Hepatocyte (in vitro differentiated cells): ENCODE measurements around the gene LILRA6. TPM values are rescaled to one million over a fixed set of nuclear protein-coding genes. Genes with fewer than 3 reads are reported as not detected.
"Not testable (repeated sequence)": the region's sequence is repeated elsewhere in the genome, so short reads cannot be mapped to it uniquely, and the experiment has no call there.

Experiments used
- DNase-seq: peaks from one replicate; pipeline ENCODE4 v3.0.0-alpha.2; 2016; ENCODE audit warnings: low spot score
- H2AFZ ChIP-seq: fragments of 200-600 bp; sonication (generic); 2 replicates; pipeline ENCODE4 v1.6.0; 2016; ENCODE audit warnings: antibody characterized with exemption, mild to moderate bottlenecking
- H3K27ac ChIP-seq: fragments of 200-600 bp; sonication (generic); 2 replicates; pipeline ENCODE4 v1.5.1; 2016; ENCODE audit warnings: mild to moderate bottlenecking
- H3K27me3 ChIP-seq: fragments of 200-600 bp; sonication (generic); 2 replicates; pipeline ENCODE4 v1.6.1; 2016
- H3K36me3 ChIP-seq: fragments of 200-600 bp; sonication (generic); replicated peaks from 2 replicates; pipeline ENCODE4 v1.5.1; 2016; ENCODE audit warnings: low read depth; ENCODE audit not compliant: insufficient read depth
- H3K4me1 ChIP-seq: fragments of 200-600 bp; sonication (generic); 2 replicates; pipeline ENCODE4 v1.5.1; 2016; ENCODE audit warnings: mild to moderate bottlenecking, moderate library complexity; ENCODE audit not compliant: insufficient read depth
- H3K4me2 ChIP-seq: fragments of 200-600 bp; sonication (generic); 2 replicates; pipeline ENCODE4 v1.6.0; 2016
- H3K4me3 ChIP-seq: fragments of 200-600 bp; sonication (generic); 2 replicates; pipeline ENCODE4 v1.5.1; 2016; ENCODE audit warnings: mild to moderate bottlenecking
- H3K79me2 ChIP-seq: fragments of 200-600 bp; sonication (generic); 2 replicates; pipeline ENCODE4 v1.6.0; 2017; ENCODE audit warnings: mild to moderate bottlenecking
- H3K9me2 ChIP-seq: fragments of 200-600 bp; sonication (generic); replicated peaks from 2 replicates; pipeline ENCODE4 v1.6.0; 2017; ENCODE audit warnings: mild to moderate bottlenecking; ENCODE audit not compliant: insufficient read depth
- H3K9me3 ChIP-seq: fragments of 200-600 bp; sonication (generic); 2 replicates; pipeline ENCODE4 v1.5.1; 2016; ENCODE audit warnings: low read depth, mild to moderate bottlenecking
- H4K20me1 ChIP-seq: fragments of 200-600 bp; sonication (generic); 2 replicates; pipeline ENCODE4 v1.6.0; 2016; ENCODE audit warnings: mild to moderate bottlenecking; ENCODE audit not compliant: insufficient read depth, poor library complexity, severe bottlenecking
- EZH2 ChIP-seq: fragments of 200-600 bp; sonication (generic); IDR thresholded peaks from 2 replicates; pipeline ENCODE4 v1.6.1; 2016; ENCODE audit warnings: antibody characterized with exemption, mild to moderate bottlenecking, borderline replicate concordance
- EZH2phosphoT487 ChIP-seq: fragments of 200-600 bp; sonication (generic); IDR thresholded peaks from one replicate; pipeline ENCODE4 v1.6.1; 2018; ENCODE audit warnings: antibody characterized with exemption, mild to moderate bottlenecking, low read depth, moderate library complexity; ENCODE audit not compliant: unreplicated experiment, severe bottlenecking
- WGBS: methylation state at CpG from one replicate; pipeline ENCODE4 v1.1.6; 2016; ENCODE audit warnings: low lambda C conversion rate; ENCODE audit errors: missing lambda C conversion rate; 5-methylcytosine and 5-hydroxymethylcytosine counted together
- polyA plus RNA-seq: library from polyadenylated mRNA; unstranded; fragments of >200 nt; fragmentation: Nextera tagmentation; extraction: Ambion mirVana; gene quantifications from 2 replicates; pipeline ENCODE4 v1.2.1, GENCODE V29; 2016
- total RNA-seq: library from RNA; depleted of rRNA; stranded (reverse); fragments of >200 nt; gene quantifications from 2 replicates; pipeline ENCODE4 v1.2.3, GENCODE V29; 2014
- TF ChIP-seq, protein P1 (sequence below): fragments of 200-600 bp; sonication (generic); IDR thresholded peaks from 2 replicates; pipeline ENCODE4 v1.5.1; 2016; ENCODE audit warnings: antibody characterized with exemption, mild to moderate bottlenecking; ENCODE audit not compliant: poor library complexity

The LILRA6 gene
- total and polyA plus RNA-seq, 2 experiments from 2014 or later = 0.36 TPM; not detected in 1

DNA sequence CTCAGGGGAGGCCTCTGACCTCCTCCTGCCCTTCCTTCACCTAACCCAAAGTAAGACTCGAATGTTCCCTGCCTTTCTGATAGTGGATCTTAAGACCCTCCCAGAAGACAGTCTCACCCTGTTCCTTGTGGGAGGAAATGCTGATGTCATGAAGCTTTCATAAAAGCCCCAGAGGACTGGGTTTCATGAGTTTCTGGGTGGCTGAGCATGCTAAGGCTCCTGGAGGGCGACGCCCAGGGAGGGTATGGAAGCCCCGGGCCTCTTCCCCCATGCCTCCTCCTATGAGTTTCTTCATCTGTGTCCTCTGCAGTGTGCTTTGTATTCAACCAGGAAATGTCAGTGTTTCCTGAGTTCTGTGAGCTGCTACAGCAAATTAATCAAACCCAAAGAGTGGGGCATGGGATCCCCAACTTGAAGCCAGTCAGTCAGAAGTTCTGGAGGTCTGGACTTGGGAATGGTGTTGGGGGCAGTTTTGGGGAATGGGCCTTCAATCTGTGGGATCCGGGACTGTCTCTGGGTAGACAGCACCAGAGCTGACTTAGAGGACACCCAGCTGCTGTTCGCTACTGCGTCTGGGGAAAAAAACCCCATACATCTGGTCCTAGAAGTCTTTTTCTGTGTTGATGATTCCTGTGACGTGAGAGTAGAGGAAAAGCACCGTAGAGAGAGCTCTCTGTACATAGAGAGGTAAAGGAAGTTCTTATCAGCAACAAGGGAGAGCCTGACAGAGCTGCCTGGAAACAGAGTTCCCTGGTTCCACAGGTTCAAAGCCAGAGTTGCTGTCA is 40.3 kb upstream of the LILRA6 start:
- WGBS = 76% methylated on average over 9 of the region's 9 CpGs
- Histone ChIP-seq H3K9me2 (no peaks in the 10 kb centered on the region), H3K4me2 (no peak overlapping the region), H3K36me3 (no peaks in the 10 kb centered on the region), H3K79me2 (no peaks in the 10 kb centered on the region), H3K4me3 (no peak overlapping the region), H2AFZ (no peak overlapping the region), H3K9me3 (no peaks in the 10 kb centered on the region), H4K20me1 (no peaks in the 10 kb centered on the region), H3K27ac (no peak overlapping the region), H3K4me1 (no peaks in the 10 kb centered on the region), H3K27me3 (no peaks in the 10 kb centered on the region)
- TF ChIP-seq EZH2 (no peak), EZH2phosphoT487 (no peak)
- TF ChIP-seq, protein P1, sequence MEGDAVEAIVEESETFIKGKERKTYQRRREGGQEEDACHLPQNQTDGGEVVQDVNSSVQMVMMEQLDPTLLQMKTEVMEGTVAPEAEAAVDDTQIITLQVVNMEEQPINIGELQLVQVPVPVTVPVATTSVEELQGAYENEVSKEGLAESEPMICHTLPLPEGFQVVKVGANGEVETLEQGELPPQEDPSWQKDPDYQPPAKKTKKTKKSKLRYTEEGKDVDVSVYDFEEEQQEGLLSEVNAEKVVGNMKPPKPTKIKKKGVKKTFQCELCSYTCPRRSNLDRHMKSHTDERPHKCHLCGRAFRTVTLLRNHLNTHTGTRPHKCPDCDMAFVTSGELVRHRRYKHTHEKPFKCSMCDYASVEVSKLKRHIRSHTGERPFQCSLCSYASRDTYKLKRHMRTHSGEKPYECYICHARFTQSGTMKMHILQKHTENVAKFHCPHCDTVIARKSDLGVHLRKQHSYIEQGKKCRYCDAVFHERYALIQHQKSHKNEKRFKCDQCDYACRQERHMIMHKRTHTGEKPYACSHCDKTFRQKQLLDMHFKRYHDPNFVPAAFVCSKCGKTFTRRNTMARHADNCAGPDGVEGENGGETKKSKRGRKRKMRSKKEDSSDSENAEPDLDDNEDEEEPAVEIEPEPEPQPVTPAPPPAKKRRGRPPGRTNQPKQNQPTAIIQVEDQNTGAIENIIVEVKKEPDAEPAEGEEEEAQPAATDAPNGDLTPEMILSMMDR = no peak
- DNase-seq = no peak

DNA sequence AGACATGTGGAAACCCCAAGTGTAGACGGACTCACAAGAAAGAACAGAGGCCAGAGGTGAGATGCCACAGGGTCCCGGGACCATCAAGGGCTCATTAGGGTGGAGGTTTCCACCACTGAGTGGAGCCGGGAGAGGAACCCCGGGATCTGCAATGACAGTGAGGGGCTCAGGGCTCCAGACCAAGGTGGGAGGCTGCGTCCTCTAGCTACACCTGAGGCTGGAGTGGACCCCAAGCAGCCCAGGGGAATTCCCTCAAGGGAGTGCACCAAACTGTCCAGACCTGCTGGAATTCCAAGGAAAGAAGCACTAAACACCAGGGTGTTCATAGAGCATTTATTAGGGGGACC is 39.1 kb upstream of the LILRA6 start:
- H3K4me3 ChIP-seq, H3K36me3 ChIP-seq, H4K20me1 ChIP-seq, H3K79me2 ChIP-seq, H3K27ac ChIP-seq, H3K9me3 ChIP-seq, H2AFZ ChIP-seq, DNase-seq, H3K4me1 ChIP-seq, H3K27me3 ChIP-seq, H3K9me2 ChIP-seq, H3K4me2 ChIP-seq: not testable (repeated sequence)
- WGBS = 87% methylated on average over 5 of the region's 5 CpGs

DNA sequence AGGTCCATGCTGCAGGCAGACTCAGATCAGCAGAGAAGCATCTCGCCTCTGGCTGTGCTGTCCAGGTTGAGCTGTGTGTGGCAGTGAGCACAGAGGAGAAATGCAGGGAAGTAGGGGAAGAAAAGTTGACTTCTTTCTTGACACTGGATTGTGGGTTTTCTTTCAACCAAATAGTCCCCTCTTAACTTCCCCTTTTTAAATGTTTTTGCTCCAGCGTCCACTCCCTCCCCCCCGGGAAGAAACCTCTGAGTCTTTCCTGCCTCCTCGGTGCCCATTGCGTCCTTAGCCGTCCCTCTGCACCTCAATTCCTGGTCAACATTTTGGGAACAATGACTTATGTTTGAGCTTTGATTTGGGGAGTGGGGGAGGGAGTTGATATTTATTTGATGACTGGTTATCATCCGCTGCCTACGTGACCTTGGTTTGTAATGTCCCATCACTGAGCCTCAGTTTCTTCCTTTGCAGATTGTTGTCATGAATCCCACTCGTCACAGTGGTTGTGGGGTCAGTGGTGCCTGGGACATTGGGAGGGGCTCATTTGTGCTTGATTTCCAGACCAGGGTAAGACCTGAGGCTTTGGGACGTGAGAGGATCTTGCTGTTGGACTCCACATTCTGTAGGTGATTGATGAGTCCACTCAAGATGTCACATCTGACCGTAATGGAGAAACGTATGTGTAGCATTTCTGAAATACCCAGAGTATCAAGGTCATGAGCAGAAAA is 38.6 kb upstream of the LILRA6 start, which contains the start of gene LILRB2:
LILRB2 (minus strand) TSS at position 104 of the 722 bp plus-strand sequence. CDS start 614 bp downstream, outside the sequence.
- Histone ChIP-seq H4K20me1 (no peaks in the 10 kb centered on the region), H3K27ac (no peak within 1 kb of the TSS), H3K4me1 (no peaks in the 10 kb centered on the region), H3K36me3 (no peaks in the 10 kb centered on the region), H3K4me2 (no peak within 1 kb of the TSS), H3K79me2 (no peaks in the 10 kb centered on the region), H3K9me3 (no peaks in the 10 kb centered on the region), H3K9me2 (no peaks in the 10 kb centered on the region), H3K27me3 (no peaks in the 10 kb centered on the region), H3K4me3 (no peak within 1 kb of the TSS), H2AFZ (no peak within 1 kb of the TSS)
- 82% methylated on average over 11 of the region's 12 CpGs for WGBS
- no peak for DNase-seq
- no peak for TF ChIP-seq EZH2phosphoT487
- TF ChIP-seq, protein P1 = no peak
- no peak for TF ChIP-seq EZH2

DNA sequence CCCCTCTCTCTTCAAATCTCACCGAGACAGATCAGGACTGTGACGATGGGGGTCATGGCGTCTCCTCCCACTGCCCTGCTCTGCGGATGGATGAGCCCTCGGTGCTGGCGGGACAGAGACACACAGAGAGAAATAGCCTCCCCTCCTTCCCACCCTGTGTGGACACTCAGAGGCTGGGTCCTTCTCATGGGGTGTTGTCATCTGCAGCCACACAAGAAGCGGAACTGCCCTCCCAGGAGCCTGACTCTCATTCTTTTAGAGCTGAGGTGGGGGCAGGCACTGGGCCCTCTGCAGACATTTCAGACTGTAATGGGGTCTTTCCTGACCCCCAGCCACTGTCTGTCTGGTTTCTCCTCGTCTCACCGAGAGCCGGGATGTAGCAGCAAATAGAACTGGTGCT is 37.9 kb upstream of the LILRA6 start:
- not testable (repeated sequence) for H3K4me3 ChIP-seq, H3K27ac ChIP-seq
- WGBS = 82% methylated on average over 10 of the region's 10 CpGs

DNA sequence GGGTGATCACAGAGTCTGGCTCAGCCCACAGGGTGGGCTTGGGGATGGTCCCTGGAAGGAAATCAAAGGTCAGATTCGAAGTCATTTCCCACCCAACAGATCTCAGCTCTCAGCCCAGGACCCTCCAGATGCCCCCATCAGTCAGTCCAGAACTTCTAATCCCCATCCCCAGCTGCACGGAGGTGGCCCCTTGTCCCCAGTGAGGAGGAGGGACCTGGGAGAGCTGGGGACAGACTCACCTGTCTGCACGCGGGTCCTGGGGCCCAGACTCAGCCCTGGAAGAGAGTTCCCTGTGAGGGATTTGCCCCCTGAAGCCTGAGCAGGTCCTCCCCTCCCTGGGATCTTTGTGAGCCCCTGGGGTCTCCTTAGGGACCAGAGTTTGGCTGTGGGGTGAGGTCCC is 37.4 kb upstream of the LILRA6 start:
- DNase-seq, H3K9me3 ChIP-seq, H3K27me3 ChIP-seq, H3K27ac ChIP-seq, H3K36me3 ChIP-seq, H3K4me2 ChIP-seq, H3K4me3 ChIP-seq, H3K4me1 ChIP-seq, H4K20me1 ChIP-seq, H3K9me2 ChIP-seq, H2AFZ ChIP-seq, H3K79me2 ChIP-seq: not testable (repeated sequence)
- 58% methylated on average over 4 of the region's 4 CpGs for WGBS

More for the DNA sequence above, 37.9 kb upstream of the LILRA6 start:
- not testable (repeated sequence) for H3K4me1 ChIP-seq, DNase-seq, H3K9me3 ChIP-seq, H3K36me3 ChIP-seq, H3K27me3 ChIP-seq, H2AFZ ChIP-seq, H4K20me1 ChIP-seq, H3K79me2 ChIP-seq, H3K9me2 ChIP-seq, H3K4me2 ChIP-seq
